Heart left ventricle (tissue), 13 donors: Measurements from ENCODE around the gene SMLR1.

Experiments used
- CTCF ChIP-seq, 12 donors: fragments of 200-600 bp; sonication (generic) in 4 of 12; IDR thresholded peaks; one replicate each; pipeline versions ENCODE4 v1.5.0 to v1.8.0; 2018 to 2022; ENCODE audit warnings: antibody characterized with exemption in 12 of 12, mild to moderate bottlenecking in 5 of 12
- POLR2A ChIP-seq, 2 donors: fragments of 450-650 bp; IDR thresholded peaks; one replicate each; pipeline ENCODE4 v1.6.1; 2017; ENCODE audit warnings: antibody characterized with exemption in 2 of 2, mild to moderate bottlenecking in 2 of 2, moderate library complexity in 2 of 2
- donor health status: ischemic (EF 13 %, LVEDD 7.1; RV severe dilation, severe dysfunction).
- donor health status: DM: no; HTN: yes; CAD: no.
- donor health status: DM: no; HTN: no; CAD: no.
- donor health status: ischemic (EF 25% LVEDD 6.9; RV normal size, moderate dysfunction).
- donor health status: ischemic (EF 25% LVEDD 5.7; RV mildly dilated, moderate dysfunction).
- donor health status: ischemic (EF 35%, LVEDD 5.7; RV mildly dilated, moderate dysfunction).
- donor health status: nonischemic (EF 11% LVEDD 7.7; RV severe dilation, severe dysfunction).
- donor health status: DM: yes; HTN: yes; CAD: no.
- donor health status: PGD.
- donor health status: ischemic (EF 29% LVEDD 5.4; RV normal size, mild dysfunction).
- donor health status: nonischemic (EF 23%, LVEDD 6.1; RV moderate dilation, normal function).

- TF ChIP-seq CTCF (IDR thresholded peaks at IDR 0.05) (no peak), POLR2A (IDR thresholded peaks at IDR 0.05) (no peak)
Measured at GRCh38 chr6:130779658-130780033, 47.6 kb upstream of the SMLR1 start.
